HG03571 (cell line): Measurements from ENCODE around the gene MDFIC.
"Not testable (repeated sequence)": the region's sequence is repeated elsewhere in the genome, so short reads cannot be mapped to it uniquely, and the experiment has no call there.

Experiments
- ATAC-seq: cut with Tn5 transposase; IDR thresholded peaks from one replicate; pipeline ENCODE4 v1.9.1; 2021; ENCODE audit not compliant: unreplicated experiment

MDFIC gene

GRCh38 chr7:114922026-114922651, at the start of gene MDFIC:
Gene MDFIC (plus strand): TSS chr7:114922094. CDS start chr7:114923034, 940 bp downstream.
- peak; percentile 31 for ATAC-seq

DNA sequence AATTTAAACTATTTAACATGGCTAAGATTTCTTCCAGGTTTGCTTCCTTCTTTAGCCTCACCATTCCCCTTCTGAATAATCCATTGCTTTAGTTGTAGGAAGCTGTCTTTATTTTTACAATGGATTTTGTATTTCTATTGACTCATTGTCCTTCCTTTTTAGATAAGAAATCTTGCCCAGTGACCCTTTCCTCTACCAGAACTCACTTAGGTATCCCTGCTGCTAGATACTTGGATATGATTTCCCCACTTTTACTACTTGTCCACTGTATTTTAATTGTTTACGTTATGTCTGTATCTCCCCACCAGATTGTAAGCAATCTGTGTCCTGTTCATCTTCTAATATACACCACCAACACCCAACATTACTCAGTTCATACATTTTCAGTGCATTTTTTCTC, 47.7 kb upstream of the MDFIC start:
- ATAC-seq, result no peak

DNA sequence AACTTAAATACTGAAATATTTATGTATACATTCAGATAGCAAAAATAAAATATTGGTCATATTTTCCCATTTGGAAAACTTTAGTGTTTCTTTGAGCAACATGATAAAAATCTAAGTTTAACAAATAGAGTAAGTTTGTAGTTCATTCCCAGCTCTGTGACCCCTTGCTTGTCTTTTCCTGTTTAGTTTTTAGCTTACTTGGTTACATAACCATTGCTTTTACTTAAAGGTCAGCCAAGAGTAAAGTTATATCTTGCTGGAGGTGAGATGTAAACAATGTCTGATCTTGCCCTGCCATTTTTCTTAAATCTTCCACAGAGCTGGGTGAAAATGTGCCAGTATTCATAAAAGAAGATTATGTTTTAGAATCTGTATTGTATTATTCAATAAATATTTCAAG, 46.7 kb upstream of the MDFIC start:
- no peak for ATAC-seq

DNA sequence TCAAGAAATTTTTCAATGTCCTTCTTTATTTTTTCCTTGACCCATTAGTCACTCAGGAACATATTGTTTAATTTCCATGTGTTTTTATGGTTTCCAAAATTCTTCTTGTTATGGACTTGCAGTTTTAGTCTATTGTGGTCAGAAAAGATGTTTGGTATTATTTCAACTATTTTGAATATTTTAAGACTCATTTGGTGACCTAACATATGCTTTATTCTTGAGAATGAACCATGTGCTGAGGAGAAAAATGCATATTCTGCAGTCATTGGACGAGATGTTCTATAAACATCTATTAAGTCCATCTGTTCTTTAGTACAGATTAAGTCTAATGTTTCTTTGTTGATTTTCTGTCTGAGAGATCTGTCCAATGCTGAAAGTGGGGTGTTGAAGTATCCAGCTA, 42.3 kb upstream of the MDFIC start:
- ATAC-seq, result no peak

DNA sequence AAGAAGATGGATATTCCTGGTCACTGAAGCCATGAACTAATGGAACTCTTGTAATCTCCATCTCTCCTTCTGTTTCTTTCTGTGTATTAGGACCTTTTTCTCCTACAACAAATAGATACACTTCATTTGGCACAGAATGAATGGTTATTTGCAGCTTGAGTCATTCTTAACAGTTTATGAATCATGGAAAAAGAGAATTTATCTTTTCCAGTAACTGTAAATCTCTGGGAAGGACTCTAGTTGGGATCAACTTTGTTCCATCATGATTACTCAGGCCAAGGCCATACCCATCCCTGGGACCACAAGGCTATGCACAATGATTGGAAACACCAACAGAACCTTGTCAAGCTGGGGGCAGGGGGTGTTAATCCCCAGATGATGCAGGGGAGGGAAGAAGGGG, 36.1 kb upstream of the MDFIC start:
- no peak for ATAC-seq

GRCh38 chr7:114886241-114886640, 35.7 kb upstream of the MDFIC start:
- ATAC-seq, result no peak

DNA sequence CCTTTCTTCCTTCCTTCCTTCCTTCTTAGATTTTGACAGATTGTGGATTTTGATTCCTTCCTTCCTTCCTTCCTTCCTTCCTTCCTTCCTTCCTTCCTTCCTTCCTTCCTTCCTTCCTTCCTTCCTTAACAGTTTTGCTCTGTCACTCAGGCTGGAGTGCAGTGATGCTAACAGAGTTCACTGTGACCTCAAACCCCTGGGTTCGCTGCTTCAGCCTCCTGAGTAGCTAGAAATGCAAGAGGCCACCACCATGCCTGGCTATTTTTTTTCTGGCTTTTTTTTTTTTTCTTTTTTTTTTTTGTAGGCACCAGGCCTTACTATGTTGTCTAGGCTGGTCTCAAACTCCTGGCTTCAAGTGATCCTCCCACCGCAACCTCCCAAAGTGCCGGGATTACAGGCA, 32.8 kb upstream of the MDFIC start:
- not testable (repeated sequence) for ATAC-seq

GRCh38 chr7:114889646-114890285, 32.1 kb upstream of the MDFIC start:
- ATAC-seq, result peak; percentile 71

GRCh38 chr7:114890561-114890960, 31.3 kb upstream of the MDFIC start:
- ATAC-seq, result no peak

DNA sequence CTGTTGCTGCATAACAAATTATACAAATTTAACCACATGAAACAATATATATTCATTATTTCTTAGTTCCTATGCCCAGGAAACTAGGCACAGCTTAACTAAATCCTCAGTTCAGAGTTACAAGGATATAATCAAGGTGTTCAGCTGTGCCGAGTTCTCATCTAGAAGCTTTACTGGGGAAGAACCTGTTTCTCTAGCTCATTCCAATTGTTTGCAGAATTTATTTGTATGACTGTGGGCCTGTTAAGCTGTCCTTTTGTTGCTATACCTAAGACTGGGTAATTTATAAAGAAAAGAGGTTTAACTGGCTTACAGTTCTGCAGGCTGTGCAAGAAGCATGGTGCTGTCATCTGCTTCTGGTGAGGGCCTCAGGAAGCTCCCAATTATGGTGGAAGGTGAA, 21.8 kb upstream of the MDFIC start:
- no peak for ATAC-seq

DNA sequence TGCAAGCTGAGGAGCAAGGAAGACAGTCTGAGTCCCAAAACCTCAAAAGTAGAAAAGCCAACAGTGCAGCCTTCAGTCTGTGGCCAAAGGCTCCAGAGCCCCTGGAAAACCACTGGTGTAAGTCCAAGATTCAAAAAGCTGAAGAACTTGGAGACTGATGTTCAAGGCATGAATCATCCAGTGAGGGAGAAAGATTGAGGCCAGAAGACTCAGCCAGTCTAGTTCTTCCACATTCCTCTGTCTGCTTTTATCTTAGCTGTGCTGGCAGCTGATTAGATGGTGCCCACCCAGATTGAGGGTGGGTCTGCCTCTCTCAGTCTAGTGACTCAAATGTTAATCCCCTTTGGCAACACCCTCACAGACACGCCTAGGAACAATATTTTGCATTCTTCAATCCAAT, 20.1 kb upstream of the MDFIC start:
- ATAC-seq, result no peak

DNA sequence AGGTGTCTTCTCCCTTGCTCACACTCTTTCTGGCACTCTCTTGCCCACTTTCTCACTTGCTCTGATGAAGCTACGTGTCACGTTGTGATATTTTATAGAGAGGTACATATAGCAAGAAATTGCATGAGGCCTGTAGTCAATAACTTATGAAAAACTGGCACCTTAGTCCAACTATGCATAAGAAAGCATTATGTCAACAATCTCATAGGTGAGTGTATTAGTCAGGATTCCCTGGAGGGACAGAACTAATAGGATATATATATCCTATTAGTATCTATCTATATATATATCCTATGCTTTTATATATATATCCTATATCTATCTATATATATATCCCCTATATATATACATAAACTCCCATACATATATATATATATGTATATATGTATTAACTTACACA, 18.8 kb upstream of the MDFIC start:
- no peak for ATAC-seq

GRCh38 chr7:114910787-114911186, 11.1 kb upstream of the MDFIC start:
- no peak for ATAC-seq

- ATAC-seq, result no peak
Observed at GRCh38 chr7:114911411-114911810, 10.5 kb upstream of the MDFIC start.

- peak; percentile 92 for ATAC-seq
Observed at GRCh38 chr7:114916261-114916892, 5.5 kb upstream of the MDFIC start.

DNA sequence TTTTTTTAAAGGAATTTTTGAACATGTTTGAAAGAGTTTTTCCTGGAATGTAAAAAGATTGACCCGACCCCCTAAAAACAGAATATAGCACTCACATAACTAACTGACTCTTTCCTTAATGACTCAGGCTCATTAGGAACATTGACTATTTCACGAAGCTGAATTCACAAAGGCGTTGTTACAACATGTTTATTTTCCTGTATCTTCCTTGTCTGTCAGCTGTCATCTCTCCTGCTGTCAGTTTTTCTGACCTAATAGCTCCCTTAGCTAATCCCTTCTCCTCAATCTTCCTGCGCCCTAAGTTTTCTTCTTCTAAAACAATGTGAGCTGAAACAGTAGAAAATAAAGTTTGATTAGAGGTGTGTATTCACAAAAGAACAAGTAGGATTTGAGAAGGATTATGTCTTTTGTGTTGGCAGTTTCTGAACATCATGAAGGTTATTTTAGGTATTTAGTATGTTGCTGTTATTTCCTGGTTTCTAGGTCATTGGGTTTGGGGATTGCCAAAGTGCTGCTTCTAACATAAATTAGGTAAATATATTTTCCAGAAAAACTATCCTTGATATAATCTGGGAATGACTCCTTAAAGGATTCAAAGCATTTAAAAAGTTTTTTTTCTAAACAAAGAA, 4.6 kb upstream of the MDFIC start:
- no peak for ATAC-seq

- ATAC-seq, result no peak
Observed at GRCh38 chr7:114919587-114919986, 2.3 kb upstream of the MDFIC start.

DNA sequence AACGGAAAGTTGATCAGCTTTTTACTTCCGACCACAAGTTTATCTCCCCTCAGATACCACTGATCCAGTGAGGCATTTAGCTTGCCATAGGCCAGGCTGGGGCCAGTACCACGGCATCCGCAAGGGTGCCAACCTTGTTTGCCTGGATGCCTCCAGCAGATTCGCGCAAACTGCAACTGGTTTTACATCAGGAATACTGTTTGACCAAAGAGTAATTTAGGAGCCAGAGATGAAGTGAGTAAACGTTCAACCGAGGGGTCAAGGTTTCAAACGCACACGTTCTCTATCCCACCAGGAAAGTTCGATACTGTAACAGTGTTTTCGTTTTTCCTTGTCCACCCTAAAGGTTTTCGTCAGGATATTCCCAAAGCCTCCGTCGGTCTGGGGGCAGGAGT, 266 bp upstream of the MDFIC start:
- no peak for ATAC-seq

- ATAC-seq, result peak; percentile 26
Observed at GRCh38 chr7:114922652-114923402, 933 bp downstream of the MDFIC start.

GRCh38 chr7:114923403-114923713, 1.5 kb downstream of the MDFIC start:
- ATAC-seq, result no peak

GRCh38 chr7:114924038-114924712, 2.3 kb downstream of the MDFIC start:
- ATAC-seq, result no peak
